ENCODE results near the gene SERPINA1. TPM values are rescaled to one million over a fixed set of nuclear protein-coding genes. Genes with fewer than 3 reads are reported as not detected.

Gene SERPINA1
- total and polyA plus RNA-seq, 2 of the 13 experiments (the other 11 are each of a cell fraction or from before 2014, with no cell fraction given), result 3,266 to 11,015 TPM

- peak; percentile 67 for TF ChIP-seq CEBPB (IDR thresholded peaks at IDR 0.05; ENCODE audit: borderline replicate concordance, low read depth, low read length)
- TF ChIP-seq SMAD1 (CRISPR knock-in tag; IDR thresholded peaks at IDR 0.05; ENCODE audit: borderline replicate concordance, low read depth), result no peak
- 0 out of 2 replicates have a peak, but pooled peaks have one; percentile 42 for TF ChIP-seq YEATS4 (CRISPR knock-in tag; IDR thresholded peaks at IDR 0.05; ENCODE audit: borderline replicate concordance)
- no peak for TF ChIP-seq ZNF326 (CRISPR knock-in tag; IDR thresholded peaks at IDR 0.05; ENCODE audit: borderline replicate concordance)
- TF ChIP-seq ZFP82 (CRISPR knock-in tag; IDR thresholded peaks at IDR 0.05; ENCODE audit: borderline replicate concordance), result no peak
- TF ChIP-seq ZNF431 (CRISPR knock-in tag; IDR thresholded peaks at IDR 0.05; ENCODE audit: borderline replicate concordance, low read depth), result no peak
- no peak for TF ChIP-seq HIVEP1 (CRISPR knock-in tag; IDR thresholded peaks at IDR 0.05)
- no peak for TF ChIP-seq ZFP37 (CRISPR knock-in tag; IDR thresholded peaks at IDR 0.05; ENCODE audit: borderline replicate concordance)
- no peak for TF ChIP-seq ZNF337 (CRISPR knock-in tag; IDR thresholded peaks at IDR 0.05; ENCODE audit: borderline replicate concordance, low read depth)
- TF ChIP-seq ZNF800 (CRISPR knock-in tag; IDR thresholded peaks at IDR 0.05), result no peak
- TF ChIP-seq RCOR2 (CRISPR knock-in tag; IDR thresholded peaks at IDR 0.05), result peak; percentile 66
- TF ChIP-seq ZMAT3 (CRISPR knock-in tag; conservative IDR thresholded peaks at IDR 0.05), result no peak
- TF ChIP-seq ZNF781 (CRISPR knock-in tag; IDR thresholded peaks at IDR 0.05; ENCODE audit: borderline replicate concordance, not compliant biosample characterization), result no peak
- peak; percentile 29; the same call in 1 of the 2 replicates for TF ChIP-seq ZNF317 (CRISPR knock-in tag; IDR thresholded peaks at IDR 0.05)
Measured at GRCh38 chr14:94340533-94340932, 47.9 kb downstream of the SERPINA1 start (continued).
